HG03108 (cell line): ENCODE measurements around the gene SPAG8.

Source experiments
- ATAC-seq: cut with Tn5 transposase; IDR thresholded peaks from one replicate; pipeline ENCODE4 v1.9.1; 2021; ENCODE audit warnings: moderate library complexity; ENCODE audit not compliant: unreplicated experiment

SPAG8 gene

DNA sequence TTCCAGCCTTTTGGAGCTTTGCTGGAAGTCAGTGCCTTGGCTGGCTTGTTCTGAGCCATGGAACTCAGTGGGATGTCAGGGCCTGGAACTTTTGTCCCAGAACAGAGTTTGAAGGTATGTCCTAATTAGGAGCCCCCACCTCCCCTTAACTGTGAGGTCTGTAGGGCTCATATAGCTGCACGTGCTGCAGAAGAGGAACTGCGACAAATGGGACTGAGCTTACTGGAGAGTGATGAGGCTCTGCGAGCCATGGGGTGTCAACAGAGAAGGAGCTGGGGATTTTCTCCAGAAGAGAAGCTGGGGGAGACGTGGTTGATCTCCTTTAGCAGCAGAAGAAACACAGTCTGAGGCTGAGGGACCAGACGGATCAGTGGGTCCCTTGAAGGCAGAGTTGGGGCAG lies 27.9 kb upstream of the SPAG8 start:
- ATAC-seq = no peak

DNA sequence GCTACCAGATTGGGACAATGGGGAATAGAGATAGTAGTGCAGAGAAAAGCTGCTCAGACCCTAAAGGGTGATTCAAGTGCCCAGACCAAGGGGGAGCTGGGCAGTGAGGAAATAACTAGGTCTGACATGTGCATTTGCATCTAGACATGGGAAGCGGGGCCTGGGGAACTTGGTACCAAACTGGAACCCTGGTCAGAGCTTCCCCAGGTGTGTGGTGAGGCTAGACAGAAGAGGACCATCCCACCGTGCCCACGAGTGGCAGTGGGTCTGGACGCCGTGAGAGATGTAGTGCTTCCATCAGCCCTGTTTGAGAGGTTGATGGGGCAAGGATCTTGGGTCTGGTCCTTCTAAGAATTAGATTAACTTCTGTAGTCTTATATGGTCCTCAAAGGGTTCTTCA lies 24.5 kb upstream of the SPAG8 start:
- no peak for ATAC-seq

GRCh38 chr9:35835766-35836165 lies 23.7 kb upstream of the SPAG8 start:
- no peak for ATAC-seq

DNA sequence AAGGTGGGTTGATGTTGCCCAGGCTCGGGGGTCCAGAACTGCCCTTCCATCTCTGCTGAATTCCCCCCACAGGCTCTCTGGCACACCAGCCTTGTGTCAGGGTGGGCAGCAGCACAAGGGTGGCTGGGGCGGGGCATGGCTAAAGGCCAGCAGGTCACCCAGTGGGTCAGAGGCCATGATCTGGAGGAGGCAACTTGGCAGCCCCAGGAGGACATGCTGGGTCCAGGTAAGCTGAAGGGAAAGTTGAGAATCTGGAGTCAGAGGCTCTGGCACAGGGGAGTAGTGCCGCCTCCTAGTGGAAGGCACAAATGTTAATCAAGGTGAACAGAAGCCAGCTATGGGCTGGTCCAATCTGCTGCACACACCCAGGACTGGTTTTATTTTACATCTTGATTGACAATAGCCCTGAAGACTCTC lies 23.2 kb upstream of the SPAG8 start:
- no peak for ATAC-seq

DNA sequence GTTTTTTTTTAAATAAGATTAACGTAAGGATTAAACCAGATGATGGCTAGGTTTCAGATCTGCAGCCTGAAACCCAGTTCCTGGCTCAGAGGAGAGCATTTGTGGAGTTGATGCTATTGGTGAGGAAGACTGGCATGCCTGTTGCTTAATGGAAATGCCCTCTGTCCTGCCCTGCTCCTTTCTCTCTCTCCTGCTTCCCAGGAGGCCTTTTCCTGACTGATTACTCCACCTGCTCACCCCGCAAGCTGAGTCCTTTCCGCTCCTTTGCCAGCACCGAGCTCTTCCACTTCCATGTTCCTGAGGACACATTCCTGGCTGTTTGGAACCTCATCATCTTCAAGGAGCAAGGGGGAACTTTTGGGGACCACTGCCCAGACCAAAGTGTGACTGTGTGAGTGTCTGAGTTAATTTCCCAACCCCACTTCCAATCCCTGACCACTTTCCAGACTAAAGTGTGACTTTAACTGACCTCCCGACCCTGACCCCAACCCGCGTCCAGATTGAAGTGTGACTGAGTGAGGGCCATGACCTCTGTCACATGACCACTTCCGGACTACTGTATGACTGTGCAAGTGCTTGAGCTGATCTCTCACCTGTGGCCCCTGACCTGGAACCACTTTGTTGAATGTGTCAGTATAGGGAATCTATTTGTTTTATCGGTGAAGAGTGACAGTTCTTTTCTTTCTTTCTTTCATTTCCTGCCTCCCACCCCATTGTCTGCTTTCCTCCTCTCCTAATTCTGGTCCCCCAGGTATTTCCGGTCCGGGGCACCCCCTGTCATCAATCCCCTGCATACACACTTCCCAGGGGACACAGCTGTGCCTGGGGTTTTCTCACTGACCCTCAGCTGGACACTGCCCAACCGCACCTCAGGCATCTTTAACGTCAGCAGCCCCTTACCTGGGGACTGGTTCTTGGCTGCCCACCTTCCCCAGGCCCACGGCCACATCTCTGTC lies 22.5 kb upstream of the SPAG8 start:
- ATAC-seq = no peak

DNA sequence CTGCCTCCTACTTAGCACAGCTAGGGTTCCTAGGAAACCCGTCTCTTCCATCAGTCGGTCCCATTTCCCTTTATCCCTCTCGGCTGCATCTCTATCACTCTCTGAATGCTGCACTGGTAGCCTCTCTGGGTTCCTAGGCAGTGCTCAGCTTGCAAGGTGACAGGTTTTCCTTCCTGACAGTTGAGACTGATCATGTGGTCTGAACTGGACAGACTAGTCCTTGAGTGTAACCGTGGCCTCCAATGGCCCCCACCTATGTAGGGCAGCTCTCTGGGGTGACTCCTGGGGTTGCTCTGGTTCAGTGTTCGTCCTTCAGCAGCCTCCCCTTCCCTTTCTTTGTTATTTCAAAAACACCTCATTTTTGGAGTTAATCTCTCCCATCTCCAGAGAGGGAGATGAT lies 20.8 kb upstream of the SPAG8 start:
- no peak for ATAC-seq

DNA sequence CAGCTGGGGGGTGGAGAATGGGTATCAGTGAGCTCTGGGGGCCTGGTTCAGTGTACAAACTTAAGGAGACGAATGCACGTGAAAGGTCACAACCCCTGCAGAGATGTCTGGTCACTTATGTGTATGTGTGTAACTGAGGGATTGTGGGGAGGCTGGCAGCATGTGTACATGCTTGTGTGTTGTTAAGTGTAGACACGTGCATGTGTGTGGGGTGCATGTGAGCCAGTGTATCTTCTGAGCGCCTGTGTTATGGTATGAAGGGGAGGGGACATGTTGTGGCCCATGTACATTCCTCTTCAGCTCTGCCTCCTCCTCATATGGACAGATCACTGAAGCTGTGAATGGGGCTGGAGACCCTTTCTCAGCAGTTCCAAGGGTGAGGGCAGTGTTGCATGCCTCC lies 19.0 kb upstream of the SPAG8 start:
- no peak for ATAC-seq

GRCh38 chr9:35829764-35830096 lies 17.7 kb upstream of the SPAG8 start:
- ATAC-seq = no peak

DNA sequence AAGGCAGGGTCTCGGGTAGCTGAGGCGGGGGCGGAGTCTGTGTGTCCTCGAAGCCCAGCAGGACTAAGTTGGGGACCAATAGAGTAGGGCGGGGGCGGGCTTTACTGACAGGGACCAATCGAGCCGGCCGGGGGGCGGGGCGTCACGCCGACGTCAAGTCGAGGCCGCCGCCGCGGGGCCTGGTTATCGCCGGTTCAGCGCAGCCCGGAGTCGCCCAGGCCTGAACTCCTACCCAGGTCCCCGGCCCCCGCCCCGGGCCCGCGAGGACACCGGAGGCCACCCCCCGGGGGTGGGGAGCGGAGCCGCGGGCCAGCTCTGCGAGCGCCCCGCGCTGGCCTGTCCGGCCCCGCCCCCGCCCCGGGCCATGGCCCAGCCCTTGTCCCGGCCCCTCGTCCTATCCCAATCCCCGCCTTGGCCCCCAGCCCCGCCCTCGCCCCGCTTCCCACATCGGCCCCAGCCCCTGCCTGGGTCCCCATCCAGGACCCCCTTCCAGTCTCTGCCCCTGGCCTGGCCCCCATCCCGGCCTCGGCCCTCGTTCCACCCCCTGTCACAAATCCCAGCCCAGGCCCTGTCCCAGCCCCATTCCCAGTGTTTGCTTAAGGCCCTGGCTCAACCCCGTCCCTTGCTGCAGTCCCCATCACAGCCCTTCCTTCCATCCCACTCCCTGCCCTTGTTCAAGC lies 17.2 kb upstream of the SPAG8 start, which contains the start of gene TMEM8B:
Gene TMEM8B (plus strand): TSS at position 145 of the 680 bp plus-strand sequence. CDS start 220 bp downstream, at position 365.
- peak; percentile 71 for ATAC-seq

DNA sequence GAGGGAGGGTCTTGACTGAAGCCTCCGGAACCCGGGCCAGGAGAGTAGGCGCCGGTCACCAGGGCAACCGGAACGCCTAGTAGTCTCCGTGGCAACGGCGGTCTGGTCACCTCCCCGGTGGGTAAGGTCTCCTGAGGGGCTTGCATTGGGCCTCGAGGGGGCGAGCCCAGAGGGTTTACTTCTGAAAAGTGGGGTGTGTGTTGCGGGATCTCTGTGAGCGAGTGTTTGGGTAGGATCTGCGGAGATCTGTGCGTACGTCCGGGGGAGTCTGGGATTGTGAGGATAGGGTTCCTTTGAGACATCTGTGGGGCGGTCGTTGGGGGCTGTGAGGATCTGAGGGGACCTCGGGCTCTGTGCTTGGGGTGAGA lies 16.6 kb upstream of the SPAG8 start, which contains the start of gene FAM221B:
Gene FAM221B (minus strand): TSS at position 17 of the 368 bp plus-strand sequence. CDS start 2,571 bp downstream, outside the sequence.
- no peak for ATAC-seq

DNA sequence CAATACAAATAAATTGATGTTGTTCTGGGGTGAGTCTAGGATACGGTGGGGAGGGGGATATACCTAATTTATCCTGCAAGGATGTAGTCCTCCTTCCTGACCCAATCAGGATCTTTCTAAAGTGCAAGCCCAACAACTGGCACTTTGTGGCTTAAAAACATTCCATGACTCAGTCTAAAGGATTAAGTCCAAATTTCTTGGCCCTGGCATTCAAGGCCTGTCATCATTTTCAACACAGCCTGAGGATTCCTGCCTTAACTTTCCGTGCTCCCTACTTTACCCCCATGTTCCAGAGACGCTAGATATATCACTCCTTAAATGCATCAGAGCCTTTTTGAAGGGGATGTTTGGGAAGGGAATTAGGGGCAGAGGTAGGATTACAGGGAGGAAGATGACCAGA lies 15.4 kb upstream of the SPAG8 start:
- no peak for ATAC-seq

- ATAC-seq = no peak
Observed at GRCh38 chr9:35826071-35826701, 14.1 kb upstream of the SPAG8 start.

DNA sequence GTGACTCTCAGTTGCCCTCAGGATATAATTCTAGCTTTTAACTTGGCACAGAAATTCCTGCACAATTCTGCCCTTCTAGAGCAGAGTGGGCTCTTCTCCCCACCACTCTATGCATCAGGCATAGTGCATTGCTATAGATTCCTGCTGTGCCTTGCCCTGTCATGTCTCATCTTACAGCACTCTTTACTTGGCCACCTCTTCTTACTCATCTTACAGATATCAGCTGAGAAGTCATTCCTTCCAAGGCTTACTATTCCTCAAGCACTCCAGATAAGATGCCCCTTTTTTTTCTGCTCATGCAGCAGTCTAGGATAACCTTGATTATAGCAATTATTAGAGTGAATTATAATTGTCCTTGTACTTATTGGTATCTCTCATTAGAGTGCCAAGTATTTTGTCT lies 10.9 kb upstream of the SPAG8 start:
- no peak for ATAC-seq

DNA sequence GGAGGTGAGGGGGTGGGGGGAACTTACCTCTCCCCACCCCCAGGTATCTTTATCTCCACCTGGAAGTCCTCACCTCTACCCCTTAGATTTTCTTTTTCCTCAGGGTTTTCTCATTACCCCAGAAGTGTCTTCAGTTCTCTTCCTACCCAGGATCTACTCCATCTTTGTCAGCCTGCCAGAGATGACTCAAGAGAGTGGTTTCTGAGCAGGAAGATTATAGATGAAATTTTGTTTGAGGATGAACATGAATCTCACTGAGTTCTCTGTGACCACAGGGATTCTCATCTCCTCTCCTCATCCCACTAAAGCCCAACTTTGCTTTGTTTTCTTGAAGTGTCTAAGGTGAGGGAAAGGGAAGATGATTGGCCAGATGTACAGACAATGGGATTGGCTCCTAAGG lies 8.0 kb upstream of the SPAG8 start:
- no peak for ATAC-seq

- no peak for ATAC-seq
Observed at GRCh38 chr9:35818341-35818740, 6.3 kb upstream of the SPAG8 start.

DNA sequence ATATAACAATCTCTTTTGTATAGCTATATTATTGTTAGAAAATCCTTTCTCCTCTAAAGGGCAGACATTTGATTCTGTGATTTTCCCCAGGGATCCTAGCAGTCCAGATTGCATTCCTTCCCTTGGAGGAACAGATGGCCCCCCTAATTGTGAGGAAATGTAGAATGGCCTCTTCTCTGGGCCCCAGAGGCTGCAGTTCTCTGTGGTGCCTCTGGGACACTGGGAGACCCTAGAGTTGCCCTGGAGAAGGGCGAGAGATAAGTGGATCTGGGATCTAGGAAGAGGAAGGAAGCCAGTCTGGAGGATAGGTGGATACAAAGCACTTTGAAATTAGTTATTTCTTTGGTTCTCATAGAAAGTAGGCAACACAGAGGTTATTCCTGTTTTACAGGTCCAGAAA lies 4.6 kb upstream of the SPAG8 start:
- no peak for ATAC-seq

GRCh38 chr9:35814841-35815543 lies 2.9 kb upstream of the SPAG8 start, which contains the start of gene HINT2:
HINT2 (minus strand) TSS chr9:35815042; CDS start chr9:35814979, 63 bp downstream.
- ATAC-seq = peak; percentile 66

DNA sequence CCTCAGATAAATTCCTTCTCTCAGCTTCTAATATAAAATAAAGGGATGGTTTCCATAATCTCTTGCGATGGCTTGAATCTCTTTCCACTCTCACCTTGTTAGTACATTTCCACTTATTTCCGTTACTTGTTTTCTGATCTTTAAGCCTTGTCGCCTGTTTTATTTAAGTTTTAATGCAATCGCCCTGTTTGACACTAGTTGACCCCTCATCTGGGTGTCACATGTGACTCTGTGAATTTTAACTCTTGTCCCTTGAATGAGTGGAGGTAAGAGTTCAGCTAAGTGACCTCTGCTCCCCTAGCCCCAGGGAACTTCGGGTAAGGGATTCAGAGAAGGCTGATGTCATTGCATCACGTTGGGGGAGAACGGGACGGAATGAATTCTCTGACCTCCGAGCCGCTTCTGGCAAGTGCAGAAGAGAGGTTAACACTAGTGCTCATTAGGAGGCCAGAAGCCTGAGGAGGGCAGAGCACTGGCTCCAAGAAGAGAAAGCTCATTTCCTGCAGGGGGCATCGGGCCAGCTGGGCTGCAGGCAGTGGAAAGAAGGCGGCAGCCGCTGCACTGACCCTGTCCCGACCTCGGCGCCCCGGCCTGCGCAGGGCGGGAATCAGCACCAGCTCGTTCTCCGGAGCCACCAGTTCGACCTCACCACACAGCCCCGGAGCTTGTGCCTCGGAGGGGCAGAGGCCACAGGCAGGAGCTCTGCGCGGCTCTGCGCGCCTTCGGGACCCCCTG lies 2.2 kb upstream of the SPAG8 start:
- ATAC-seq = peak; percentile 14

GRCh38 chr9:35813434-35814105 lies 1.5 kb upstream of the SPAG8 start:
- ATAC-seq = no peak
